ENCODE results near the gene CORO2A. TPM values are rescaled to one million over a fixed set of nuclear protein-coding genes. Genes with fewer than 3 reads are reported as not detected.
"Not testable (repeated sequence)": the region's sequence is repeated elsewhere in the genome, so short reads cannot be mapped to it uniquely, and the experiment has no call there.

The CORO2A gene
- total and polyA plus RNA-seq, 8 donors: 8.1 to 20.4 (median 9.3) TPM

- peak overlapping the region in 1 of 2 donors; percentile 57 for H3K27ac ChIP-seq
- H3K27me3 ChIP-seq: no peaks in the 10 kb centered on the region
- ATAC-seq (peak; percentile 58), DNase-seq (peak in 1 of 4 donors; percentile 58)
- no peaks in the 10 kb centered on the region for H3K9me3 ChIP-seq
- H3K4me3 ChIP-seq: no peak overlapping the region
- no peak for TF ChIP-seq CTCF (IDR thresholded peaks at IDR 0.05)
- H3K4me1 ChIP-seq: peaks cover under 1 to 18% of the 10 kb centered on the region in 2 donors
- peaks cover 3 to 96% of the 10 kb centered on the region in 2 donors for H3K36me3 ChIP-seq
- intact Hi-C loops (cut with DNase I): no loop called here
These were observed 110.8 kb downstream of the CORO2A start for GRCh38 chr9:98081477-98082219.

- Histone ChIP-seq H3K27me3 (no peaks in the 10 kb centered on the region), H3K4me1 (peaks cover 9 to 21% of the 10 kb centered on the region in 2 donors), H3K27ac (no peak overlapping the region), H3K36me3 (peaks cover 3 to 89% of the 10 kb centered on the region in 2 donors), H3K9me3 (no peaks in the 10 kb centered on the region), H3K4me3 (no peak overlapping the region)
- DNase-seq (no peak), ATAC-seq (no peak)
- intact Hi-C loops (cut with DNase I): no loop called here
- TF ChIP-seq CTCF (IDR thresholded peaks at IDR 0.05): no peak
These were observed 111.7 kb downstream of the CORO2A start for GRCh38 chr9:98080780-98081179.

- H3K27ac ChIP-seq: no peak overlapping the region
- H3K27me3 ChIP-seq: no peaks in the 10 kb centered on the region
- ATAC-seq: no peak
- no peaks in the 10 kb centered on the region for H3K9me3 ChIP-seq
- TF ChIP-seq CTCF (IDR thresholded peaks at IDR 0.05): no peak
- H3K4me1 ChIP-seq: peaks cover 9 to 26% of the 10 kb centered on the region in 2 donors
- H3K4me3 ChIP-seq: no peak overlapping the region
- H3K36me3 ChIP-seq: peaks cover 3 to 86% of the 10 kb centered on the region in 2 donors
- no peak for DNase-seq
- intact Hi-C loops (cut with DNase I): no loop called here
These were observed 112.1 kb downstream of the CORO2A start for GRCh38 chr9:98080326-98080725.

GRCh38 chr9:98078895-98079294 lies 113.5 kb downstream of the CORO2A start:
- peaks cover 0 to 71% of the 10 kb centered on the region in 2 donors for H3K36me3 ChIP-seq
- ATAC-seq: no peak
- no peaks in the 10 kb centered on the region for H3K9me3 ChIP-seq
- H3K27ac ChIP-seq: no peak overlapping the region
- peaks cover 9 to 34% of the 10 kb centered on the region in 2 donors for H3K4me1 ChIP-seq
- DNase-seq: no peak
- no peak for TF ChIP-seq CTCF (IDR thresholded peaks at IDR 0.05)
- H3K27me3 ChIP-seq: no peaks in the 10 kb centered on the region
- no peak overlapping the region for H3K4me3 ChIP-seq
- intact Hi-C loops (cut with DNase I): loop anchor here in 1 of 2 donors (10.0 kb wide), 1 partner anchor 186 kb away; no protein-coding TSS in a partner anchor

GRCh38 chr9:98076514-98076890 lies 115.9 kb downstream of the CORO2A start:
- intact Hi-C loops (cut with DNase I): loop anchor here in 1 of 2 donors (10.0 kb wide), 1 partner anchor 188 kb away; no protein-coding TSS in a partner anchor
- not testable (repeated sequence) for ATAC-seq, H3K4me3 ChIP-seq, DNase-seq, H3K27me3 ChIP-seq, H3K9me3 ChIP-seq
- peak overlapping the region in 1 of 2 donors; percentile 48 for H3K27ac ChIP-seq
- H3K36me3 ChIP-seq: peaks cover 0 to 47% of the 10 kb centered on the region in 2 donors
- H3K4me1 ChIP-seq: peaks cover 9 to 47% of the 10 kb centered on the region in 2 donors
